Right renal pelvis (tissue), 4 donors: ENCODE data around the gene ADRA2B. TPM values are rescaled to one million over a fixed set of nuclear protein-coding genes. Genes with fewer than 3 reads are reported as not detected.
"Not testable (repeated sequence)": the region's sequence is repeated elsewhere in the genome, so short reads cannot be mapped to it uniquely, and the experiment has no call there.

Source experiments
- DNase-seq, 4 donors: peaks; one replicate each; pipeline ENCODE4 v3.0.0-alpha.2; 2013; ENCODE audit warnings: low read depth in 4 of 4, low spot score in 3 of 4, missing footprints in 1 of 4
- polyA plus RNA-seq, 4 donors: library from polyadenylated mRNA; unstranded; fragments of 120-200 nt; gene quantifications; one replicate each; pipeline ENCODE4 v1.2.1, GENCODE V29; 2013; ENCODE audit not compliant: insufficient read length in 4 of 4

The ADRA2B gene
- polyA plus RNA-seq, 4 donors = 2.8 to 6.3 (median 4.8) TPM

DNA sequence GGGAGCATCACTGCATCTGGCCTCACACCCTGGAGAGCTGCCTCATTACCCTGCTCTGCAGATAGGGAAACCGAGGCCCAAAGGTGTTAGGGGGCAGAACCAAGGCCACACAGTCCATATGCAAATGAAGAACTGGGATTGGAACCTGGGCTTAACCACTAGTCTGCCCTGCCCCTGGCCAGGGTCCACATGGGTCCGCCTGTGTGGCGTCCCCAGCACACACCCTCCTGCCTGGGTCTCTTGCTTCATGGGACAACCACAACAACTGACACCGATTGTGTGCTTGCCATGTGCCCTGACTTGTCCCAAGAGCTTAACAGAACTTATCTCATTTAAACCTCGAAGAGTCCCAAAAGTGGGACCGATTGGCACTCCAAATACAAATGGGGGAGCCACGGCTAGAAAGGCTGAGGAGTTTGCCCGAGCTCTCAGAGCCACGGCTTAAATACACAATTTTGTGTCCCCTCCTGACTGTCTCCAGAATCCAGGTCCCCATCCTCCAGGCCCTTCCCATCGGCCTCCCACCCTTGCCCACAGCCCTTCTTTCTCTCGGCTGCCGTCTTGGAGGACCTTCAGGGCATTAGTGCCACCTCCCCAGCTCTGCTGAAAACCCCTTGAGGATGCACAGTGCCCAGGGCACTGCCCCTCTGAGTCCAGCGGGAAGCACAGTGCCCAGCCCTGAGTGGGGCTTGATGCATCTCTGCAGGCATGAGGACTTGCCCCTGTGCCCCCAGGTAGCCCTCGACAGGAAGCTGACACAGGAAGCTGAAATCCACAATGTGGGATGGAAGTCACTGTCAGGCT lies 34.6 kb upstream of the ADRA2B start:
- DNase-seq = no peak

DNA sequence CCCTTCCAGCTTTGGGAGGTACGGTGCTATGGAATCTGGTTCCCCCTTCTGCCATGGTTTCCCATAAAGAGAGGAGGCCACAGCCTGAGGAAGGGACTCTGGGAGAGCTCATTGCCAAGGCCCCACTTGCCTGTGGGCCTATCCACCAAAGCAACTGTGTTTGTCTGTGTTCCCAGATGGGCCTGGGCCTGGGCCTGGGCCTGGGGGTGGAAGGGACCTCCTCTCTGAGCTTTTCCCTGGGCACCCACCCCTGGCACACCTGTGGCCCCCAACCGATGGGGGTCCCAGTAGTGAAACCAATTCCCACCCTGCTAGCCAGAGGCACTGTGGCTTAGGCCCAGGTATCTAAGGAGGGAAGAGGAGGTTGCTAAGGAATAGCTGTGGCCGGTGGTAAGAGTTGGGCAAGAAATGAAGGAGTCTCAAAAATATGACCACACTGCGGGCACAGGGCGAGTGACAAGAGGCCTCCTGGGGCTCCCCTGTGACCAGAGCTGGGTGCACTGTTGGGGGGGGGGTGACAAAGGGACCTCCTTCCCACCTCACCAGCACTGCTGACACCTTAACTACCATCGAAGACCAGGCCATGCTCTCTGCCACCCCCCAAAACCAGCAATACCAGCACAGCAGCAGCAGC lies 33.8 kb upstream of the ADRA2B start:
- DNase-seq = no peak

DNA sequence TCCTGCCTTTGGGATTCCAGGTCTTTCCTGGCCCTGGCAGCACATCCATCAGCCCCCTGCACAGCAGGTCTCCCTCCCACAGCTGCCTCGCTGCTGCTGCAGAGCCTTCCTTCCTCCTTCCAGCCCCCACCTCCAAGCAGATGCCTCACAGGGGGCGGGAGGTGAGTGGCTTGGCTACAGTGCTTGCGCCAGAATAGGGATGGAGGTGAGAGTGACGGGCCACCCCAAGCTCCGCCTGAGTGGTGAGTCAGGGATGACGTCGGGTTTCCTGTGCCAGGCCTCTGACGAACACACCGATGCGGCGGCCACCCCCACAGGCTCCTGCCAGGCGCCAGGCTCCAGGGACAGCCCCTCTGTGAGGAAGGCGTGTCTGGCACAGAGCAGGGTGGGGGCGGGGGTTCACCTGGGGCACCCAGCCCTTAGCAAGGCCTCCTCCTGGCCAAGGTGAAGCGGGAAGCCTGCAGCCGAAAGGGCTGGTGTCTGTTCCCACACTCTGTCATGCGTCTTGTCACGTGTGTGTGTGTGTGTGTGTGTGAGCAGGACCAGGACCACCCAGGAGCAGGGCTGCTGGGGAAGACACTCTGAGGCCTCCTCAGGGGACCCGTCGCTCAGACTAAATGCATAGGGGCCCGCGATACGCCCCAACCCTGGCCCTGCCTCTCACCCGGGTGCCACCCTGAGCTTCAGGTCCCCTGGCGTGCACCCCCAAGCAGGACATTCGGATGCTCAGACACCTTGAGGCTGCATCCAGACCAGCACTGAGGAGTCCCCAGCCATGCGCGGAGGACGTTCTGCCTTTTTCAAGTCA lies 32.2 kb upstream of the ADRA2B start:
- DNase-seq = peak in 1 of 4 donors; percentile 58

DNA sequence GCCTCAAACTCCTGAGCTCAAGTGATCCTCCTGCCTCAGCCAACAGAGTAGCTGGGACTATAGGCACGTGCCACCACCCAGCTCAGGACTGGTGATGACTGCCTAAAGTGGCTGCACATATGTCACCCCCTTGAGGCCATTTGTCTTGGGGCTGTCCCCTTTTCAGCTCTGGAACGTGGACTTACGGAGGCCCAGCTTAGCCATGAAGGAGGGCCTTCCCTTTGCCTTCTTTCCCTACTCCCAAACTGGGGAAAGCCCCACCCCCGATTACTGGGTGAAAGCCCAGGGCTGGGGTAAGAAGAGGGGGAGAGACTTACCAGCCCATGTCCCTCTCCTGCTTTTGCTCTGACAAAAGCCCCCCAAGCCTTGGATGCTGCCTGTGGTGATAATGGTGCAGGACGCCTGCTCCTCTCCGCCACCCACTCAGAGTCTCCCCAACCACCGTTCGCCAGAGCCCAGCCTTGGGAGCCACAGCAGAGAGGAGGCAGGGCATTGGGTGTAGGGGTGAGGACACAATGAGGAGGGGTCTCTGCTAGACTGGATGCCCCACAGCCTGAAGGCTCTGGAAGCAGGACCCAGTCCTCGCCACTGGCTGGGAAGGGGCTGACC lies 31.3 kb upstream of the ADRA2B start:
- no peak for DNase-seq

DNA sequence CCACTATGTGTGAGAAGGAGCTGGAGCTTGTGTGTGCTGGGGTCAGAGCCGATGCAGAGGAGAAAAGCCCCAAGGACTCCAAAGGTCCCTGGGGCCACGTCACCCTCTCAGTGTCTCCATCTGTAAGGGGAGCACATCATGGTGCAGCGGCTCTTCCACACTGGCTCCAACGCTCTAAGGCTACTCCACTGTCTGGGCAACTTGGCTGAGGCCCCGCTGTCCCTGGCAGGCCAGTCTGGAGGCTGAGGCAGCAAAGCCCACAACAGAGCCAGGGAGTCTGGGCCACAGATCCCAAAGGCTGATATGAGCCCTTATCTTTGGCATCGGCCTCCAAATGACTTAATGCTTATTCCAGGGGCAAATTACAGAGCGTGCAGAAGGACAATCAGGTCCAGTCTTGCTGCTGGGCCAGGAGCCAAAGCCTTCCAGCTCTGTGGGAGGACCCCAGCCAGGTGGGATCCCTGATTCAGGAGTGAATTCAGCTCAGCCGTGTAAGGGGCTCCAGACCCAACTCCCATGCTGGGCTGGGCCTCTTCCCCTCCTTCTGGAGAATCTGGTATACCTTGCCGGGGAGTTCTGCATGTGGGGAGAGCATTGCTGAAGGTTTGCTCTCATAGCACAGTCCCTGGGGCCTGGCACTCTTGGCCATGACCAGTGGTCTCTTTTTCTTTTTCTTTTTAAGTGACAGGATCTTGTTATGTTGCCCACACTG lies 30.7 kb upstream of the ADRA2B start:
- no peak for DNase-seq

DNA sequence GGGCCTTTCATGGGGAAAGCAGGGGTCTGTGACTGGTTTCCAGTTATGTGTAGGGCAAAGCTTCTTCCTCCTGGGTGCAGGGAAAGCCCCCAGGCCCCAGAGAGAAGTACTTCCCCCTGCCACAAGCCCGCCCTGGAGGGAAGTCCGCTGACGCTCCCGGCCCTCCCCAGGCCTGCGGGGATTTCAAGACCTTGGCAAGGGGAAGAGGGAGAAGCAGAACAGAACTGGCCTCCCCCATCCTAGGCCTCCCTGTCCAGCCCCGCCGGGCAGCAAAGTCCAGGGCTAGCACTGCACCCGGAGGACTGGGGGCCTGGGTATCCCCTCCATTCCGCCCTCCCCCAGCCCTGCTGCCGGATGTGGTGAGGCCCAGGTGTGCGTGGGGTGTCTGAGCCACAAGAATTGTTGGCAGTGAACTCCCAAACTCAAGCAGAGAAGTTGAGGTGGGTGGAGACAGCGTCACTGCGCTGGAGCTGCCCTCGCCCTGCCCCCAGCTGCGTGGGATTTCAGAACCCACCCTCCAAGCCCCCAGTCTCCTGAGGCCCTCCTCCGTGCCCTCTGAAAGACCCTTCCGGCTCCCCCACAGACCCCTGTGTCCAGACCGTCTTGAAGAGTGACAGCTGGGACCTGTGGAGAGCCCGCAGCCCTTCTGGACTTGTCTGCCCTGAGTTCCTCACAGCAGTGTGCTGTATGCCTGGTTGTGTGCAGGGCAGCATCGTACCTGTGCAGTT lies 29.9 kb upstream of the ADRA2B start:
- DNase-seq = no peak

DNA sequence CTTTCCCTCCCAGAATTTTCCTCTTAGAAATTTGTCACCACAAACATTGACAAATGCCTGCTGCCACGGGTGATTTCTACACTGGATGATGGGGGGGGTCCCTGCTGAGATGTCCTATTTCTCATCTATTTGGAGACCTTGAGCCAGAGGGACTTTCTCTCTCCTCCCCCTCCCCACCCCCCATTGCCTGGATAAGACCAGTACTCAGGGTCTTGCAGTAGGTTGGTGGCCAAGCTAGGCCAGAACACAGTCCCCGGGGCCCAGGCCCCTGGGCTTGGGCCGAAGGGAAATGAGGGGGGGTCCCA lies 29.4 kb upstream of the ADRA2B start:
- DNase-seq = no peak

DNA sequence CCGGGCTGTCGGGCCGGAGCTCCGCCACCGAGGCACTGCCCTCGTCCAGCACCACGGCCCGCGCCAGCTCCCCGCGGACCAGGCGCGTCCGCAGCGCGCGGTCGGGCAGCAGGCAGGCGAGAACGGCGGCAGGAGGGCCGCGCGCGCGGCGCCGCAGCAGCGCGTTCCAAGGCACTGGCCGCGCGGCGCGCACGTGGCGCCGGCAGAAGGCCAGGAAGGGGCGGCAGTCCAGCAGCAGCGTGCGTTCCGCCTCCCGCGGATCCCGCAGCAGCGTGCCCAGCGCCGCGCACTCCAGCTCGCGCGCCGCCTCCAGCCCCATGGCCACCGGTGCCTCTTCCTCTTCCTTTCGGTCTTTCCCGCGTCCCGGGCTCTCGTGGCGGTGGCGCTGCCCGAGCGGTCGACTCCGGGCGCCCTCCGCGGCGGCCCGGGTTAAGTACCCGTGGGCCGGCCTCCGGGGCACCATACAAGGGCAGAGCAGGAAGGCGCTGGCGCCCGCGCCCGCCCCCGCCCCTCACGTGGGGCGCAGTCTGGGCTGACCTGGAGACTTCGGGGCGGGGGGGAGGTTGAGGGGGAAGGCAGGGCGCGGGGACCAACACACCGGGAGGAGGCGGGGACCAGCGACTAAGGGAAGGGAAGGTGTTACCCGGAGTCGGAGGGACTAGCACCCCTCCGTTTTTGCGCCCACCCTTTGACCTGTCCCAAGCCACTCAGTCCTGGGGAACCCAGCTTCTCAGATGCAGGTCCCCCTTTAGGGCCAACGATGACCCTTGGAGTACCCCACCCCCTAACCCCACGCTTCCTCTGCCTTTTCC lies 28.9 kb upstream of the ADRA2B start, which contains the start of gene DUSP2:
Gene DUSP2 (minus strand): TSS at position 405 of the 812 bp plus-strand sequence. CDS start 86 bp downstream, at position 319.
- DNase-seq = no peak

DNA sequence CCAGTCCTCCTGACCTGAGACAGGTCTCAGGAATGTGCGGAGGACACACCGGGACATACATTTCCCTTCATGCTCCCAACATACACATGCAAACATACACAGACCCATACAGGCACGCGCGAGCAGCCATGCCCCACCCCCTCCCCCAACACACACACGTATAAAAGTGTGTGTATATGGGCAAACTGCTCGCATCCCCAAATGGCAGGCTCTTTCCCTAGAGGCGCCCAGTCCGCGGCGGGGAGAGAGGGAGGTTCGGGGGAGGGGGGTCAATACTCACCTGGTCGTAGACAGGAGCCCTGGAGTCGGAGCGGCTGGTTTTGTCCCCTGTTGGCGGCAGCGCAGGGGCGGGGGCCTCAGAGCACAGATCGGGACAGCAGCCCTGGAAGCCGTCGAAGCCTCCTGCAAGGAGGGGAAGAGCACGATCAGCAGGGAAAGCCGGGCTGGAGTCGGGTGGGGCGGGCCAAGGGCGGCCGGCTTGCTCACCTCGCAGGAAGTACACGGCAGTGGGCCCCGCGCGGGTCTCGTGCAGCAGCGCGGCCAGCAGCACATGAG lies 28.2 kb upstream of the ADRA2B start:
- DNase-seq = no peak

DNA sequence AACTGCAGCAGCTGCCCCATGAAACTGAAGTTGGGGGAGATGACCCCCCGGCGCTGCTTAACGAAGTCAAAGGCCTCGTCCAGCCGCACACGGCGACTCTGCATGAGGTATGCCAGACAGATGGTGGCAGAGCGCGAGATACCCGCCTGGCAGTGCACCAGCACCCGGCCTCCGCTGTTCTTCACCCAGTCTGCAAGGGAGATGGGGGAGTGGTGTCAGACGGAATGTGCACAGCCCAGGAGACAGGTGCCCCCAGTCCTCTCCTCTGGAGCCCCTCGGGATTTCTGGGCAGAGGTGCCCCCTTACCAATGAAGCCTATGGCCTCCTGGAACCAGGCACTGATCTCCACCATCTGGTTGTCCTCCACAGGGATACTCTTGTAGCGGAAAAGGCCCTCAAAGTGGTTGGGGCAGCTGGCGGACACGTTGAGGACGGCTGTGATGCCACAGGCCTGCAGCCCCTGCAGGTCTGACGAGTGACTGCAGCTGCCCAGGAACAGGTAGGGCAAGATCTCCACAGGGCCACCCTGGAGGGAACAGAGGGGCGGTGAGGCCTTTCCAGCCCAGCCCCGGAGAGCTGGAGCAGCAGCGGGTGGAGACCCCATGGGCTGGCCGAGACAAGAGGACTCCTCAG lies 27.6 kb upstream of the ADRA2B start:
- no peak for DNase-seq

DNA sequence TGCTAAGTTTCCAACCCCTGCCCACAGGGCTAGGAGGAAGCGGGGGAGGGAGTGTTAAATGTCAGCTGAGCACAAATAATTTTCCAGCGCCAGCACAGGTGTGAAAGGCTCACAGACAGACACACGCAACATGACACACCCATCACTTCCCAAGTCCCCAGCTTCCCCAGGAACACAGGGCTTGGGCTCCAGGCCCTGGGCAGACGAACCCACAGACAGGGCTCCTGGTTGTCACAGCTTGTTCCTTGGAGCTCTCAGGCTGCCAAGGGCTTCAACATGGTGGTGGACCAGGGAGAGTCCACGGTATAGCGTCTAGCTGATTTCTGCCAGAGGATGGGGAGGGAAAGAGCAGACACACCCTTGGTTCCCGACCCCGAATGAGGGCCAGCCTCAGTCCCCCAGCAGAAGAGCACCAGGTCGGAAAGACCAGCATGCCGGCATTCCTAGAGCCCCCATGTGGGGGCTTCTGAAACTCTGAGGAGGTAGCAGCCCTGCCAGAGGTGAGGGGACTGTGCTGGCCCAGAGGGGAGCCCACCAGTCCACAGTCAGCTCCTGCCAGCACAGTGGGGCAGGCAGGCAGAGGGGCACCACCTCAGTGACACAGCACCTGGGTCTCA lies 27.0 kb upstream of the ADRA2B start:
- DNase-seq = no peak

DNA sequence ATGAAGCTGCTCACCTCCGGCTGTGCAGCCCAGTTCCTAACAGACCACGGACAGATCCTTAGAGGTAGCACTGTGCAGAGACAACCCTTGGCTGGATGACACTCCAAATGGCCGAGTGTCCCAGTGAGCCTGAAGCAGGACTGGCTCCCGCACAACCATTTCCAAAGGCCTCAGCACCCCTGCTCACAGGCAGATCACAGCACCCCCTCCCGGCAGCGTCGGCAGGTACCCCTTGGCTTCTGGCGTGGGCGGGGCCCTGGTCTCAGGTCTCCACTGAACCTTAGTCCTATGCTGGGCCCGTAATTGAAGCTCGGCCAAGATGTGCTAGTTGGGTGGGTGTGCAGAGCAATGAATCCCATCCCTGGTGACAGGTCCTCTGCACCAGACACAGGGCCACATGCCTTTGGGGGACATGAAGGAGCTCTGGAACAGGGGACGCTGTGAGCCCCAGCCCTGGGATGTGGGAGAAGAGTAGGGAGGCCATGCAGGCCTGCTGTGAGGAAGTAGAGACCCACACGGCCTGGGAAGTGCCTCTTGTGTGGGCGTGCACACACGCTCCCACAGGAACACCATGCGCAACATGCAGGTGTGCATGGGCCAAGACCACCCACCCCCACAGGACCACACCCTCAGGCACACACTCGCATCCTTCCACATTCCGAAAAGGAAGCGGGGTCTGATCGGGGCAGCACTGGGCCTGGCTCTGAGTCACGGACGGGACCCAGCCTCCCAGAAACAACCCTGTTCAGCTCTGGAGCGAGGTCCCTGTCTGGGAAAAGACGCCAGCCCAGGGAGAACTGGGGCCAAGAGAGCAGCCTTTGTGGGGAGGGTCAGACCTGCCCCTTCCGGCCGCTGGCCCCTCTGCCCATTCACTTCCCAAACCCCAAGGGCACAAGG lies 26.1 kb upstream of the ADRA2B start:
- DNase-seq = no peak

DNA sequence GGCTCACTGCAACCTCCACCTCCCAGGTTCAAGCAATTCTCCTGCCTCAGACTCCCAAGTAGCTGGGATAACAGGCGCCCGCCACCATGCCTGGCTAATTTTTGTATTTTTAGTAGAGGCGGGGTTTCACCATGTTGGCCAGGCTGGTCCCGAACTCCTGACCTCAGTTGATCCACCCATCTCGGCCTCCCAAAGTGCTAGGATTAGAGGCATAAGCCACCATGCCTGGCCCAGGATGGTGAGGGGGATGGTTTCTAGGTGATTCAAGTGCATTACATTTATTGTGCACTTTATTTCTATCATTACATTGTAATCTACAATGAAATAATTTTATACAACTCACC lies 25.2 kb upstream of the ADRA2B start:
- DNase-seq = not testable (repeated sequence)

DNA sequence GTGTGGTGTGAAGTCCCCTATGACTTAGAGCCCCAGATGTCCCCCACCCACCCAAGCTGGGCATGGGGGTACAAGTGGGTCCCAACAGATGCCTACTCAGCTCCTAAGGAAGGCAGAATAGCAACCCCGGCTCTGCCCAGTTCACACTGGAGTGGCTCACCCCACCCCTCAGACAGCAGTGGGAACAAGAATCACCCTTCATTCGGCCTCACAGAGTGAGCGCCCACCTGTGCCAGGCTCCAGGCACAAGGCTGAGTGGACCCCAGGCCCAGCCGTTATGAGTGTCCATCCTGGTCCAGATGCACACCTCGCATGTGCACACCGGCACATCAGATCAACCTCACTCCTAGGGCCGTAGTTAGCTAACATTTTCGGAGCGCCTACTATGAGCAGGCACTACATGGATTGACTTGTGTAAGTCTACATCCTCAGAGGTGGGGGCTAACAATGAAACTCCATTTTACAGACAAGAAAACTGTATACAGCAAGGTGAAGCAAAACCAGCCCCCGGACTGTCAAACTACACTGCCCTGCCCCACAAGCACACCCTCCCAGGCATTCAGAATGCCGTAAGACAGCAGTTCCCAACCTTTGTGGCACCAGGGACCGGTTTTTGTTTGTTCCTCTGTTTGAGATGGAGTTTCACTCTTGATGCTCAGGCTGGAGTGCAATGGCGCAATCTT lies 24.7 kb upstream of the ADRA2B start:
- DNase-seq = no peak

DNA sequence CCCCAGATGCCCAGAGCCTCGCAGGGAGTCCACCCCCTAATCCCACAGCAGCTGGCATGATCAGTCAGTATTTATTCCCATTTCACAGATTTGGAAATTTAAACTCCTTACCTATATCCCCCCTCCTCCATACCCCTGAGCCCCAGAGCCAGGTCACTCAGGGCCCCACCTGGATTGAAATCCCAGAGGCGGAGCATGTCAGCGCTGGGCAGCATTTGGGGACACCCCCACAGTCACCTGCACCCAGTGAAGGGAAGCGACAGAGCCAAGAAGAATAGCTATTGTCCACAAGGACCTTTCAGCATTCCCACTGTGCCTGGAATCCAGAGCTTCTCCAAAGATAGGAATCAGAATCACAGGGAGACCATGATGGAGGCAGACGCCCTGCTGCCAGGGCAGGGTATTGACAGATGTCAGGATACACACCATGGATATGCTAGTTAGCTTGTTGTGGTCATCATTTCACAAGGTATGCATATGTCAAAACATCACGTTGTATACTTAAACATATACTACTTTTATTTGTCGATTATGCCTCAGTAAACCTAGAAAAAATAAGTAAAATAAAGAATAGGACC lies 22.9 kb upstream of the ADRA2B start:
- no peak for DNase-seq
